Thoracic aorta (tissue), 2 donors: Measurements from ENCODE around the gene ZNF446. TPM values are rescaled to one million over a fixed set of nuclear protein-coding genes. Genes with fewer than 3 reads are reported as not detected.

ENCODE experiments used
- ATAC-seq: fragments of 150-250 bp; one replicate; pipeline ENCODE4 v1.8.0; 2017; ENCODE audit warnings: low read depth; ENCODE audit not compliant: insufficient number of reproducible peaks, low FRiP score
- DNase-seq: peaks from one replicate; pipeline ENCODE4 v3.0.0-alpha.2; 2020; ENCODE audit warnings: low spot score
- H3K27ac ChIP-seq, 2 donors: fragments of 200-600 bp; sonication (generic); 1 replicate in 1 of 2; 2 replicates in 1 of 2; pipeline ENCODE4 v1.5.1; 2016; ENCODE audit warnings: mild to moderate bottlenecking in 2 of 2, moderate library complexity in 2 of 2
- H3K27me3 ChIP-seq: fragments of 200-600 bp; sonication (generic); replicated peaks from 2 replicates; pipeline ENCODE4 v1.6.0; 2016; ENCODE audit warnings: mild to moderate bottlenecking; ENCODE audit not compliant: insufficient read depth
- H3K36me3 ChIP-seq: fragments of 200-600 bp; sonication (generic); one replicate; pipeline ENCODE4 v1.5.1; 2016
- H3K4me1 ChIP-seq, 2 donors: fragments of 200-600 bp; sonication (generic); 1 replicate in 1 of 2; 2 replicates in 1 of 2; pipeline versions ENCODE4 v1.5.1 to v1.6.0; 2016; ENCODE audit warnings: low read depth in 2 of 2, mild to moderate bottlenecking in 1 of 2; ENCODE audit not compliant: control insufficient read depth in 1 of 2
- H3K4me3 ChIP-seq: fragments of 200-600 bp; sonication (generic); 2 replicates; pipeline ENCODE4 v1.5.1; 2016; ENCODE audit warnings: mild to moderate bottlenecking
- H3K9me3 ChIP-seq: fragments of 200-600 bp; sonication (generic); 2 replicates; pipeline ENCODE4 v1.5.1; 2016
- total RNA-seq, 2 donors: library from RNA; depleted of rRNA; stranded (reverse); fragments of >200 nt; gene quantifications; one replicate each; pipeline versions ENCODE4 v1.1.0 to v1.2.3, GENCODE V29; 2016
- TF ChIP-seq, protein P1 (sequence below): fragments of 200-600 bp; sonication (generic); IDR thresholded peaks from one replicate; pipeline ENCODE4 v1.5.1; 2019; ENCODE audit warnings: antibody characterized with exemption

ZNF446 gene
- total RNA-seq, 2 donors from 2014 or later = 17.8 to 23.7 TPM

DNA sequence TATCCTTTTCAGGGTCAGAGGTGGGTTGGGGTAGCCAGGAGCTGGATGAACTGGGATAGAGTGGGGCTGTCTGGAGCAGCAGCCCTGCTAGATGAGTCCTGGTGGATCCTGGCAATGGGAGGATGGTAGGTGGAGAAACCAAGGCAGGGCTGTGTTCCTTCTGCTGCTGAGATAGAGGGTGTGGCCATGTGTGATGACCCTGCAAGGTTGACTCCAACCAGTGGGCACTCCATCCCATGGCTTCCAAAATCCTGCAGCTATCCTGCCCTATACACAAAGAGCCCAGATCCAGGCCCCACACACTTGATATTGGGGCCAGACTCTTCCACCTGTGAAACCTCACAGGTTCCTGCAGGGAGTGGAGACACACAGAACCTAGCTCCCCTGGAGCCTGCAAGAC is 2.4 kb upstream of the ZNF446 start:
- peaks cover 26% of the 10 kb centered on the region for H3K36me3 ChIP-seq
- TF ChIP-seq, protein P1, sequence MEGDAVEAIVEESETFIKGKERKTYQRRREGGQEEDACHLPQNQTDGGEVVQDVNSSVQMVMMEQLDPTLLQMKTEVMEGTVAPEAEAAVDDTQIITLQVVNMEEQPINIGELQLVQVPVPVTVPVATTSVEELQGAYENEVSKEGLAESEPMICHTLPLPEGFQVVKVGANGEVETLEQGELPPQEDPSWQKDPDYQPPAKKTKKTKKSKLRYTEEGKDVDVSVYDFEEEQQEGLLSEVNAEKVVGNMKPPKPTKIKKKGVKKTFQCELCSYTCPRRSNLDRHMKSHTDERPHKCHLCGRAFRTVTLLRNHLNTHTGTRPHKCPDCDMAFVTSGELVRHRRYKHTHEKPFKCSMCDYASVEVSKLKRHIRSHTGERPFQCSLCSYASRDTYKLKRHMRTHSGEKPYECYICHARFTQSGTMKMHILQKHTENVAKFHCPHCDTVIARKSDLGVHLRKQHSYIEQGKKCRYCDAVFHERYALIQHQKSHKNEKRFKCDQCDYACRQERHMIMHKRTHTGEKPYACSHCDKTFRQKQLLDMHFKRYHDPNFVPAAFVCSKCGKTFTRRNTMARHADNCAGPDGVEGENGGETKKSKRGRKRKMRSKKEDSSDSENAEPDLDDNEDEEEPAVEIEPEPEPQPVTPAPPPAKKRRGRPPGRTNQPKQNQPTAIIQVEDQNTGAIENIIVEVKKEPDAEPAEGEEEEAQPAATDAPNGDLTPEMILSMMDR = no peak
- no peak for DNase-seq

DNA sequence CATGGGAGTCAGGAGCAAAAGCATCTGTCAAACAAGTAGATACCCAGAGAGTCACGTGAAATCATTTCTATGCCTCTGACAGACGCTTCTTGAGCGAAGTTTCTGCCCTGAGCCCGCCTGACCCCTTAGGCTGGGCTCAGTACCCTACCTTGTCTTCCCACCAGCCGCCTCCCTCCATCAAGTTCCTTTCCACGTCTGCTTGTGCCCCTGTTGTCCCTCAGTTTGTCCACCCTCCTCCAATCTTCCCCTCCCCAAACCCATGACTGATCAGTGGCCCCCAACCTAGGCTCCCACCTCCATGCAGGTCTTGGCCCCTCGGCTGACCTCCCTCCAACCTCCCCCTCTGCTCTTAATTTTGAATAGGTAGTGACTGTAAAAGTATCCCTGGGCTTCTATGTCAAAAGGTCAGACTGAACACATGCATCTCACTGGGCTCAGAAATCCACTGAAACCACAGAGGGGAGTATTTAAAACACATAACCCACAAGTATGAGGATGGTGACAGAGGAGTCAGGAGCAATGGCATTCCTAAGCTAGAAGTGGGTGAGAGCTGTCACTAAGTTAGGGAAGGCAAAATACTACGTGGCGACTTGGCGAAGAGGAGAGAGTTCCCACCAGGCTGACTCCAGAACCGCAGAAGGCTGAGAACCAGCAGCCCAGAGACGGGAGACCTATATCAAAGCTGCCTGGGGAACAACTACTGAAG is 1.7 kb upstream of the ZNF446 start:
- H3K27ac ChIP-seq = peak overlapping the region; percentile 92 to 96
- TF ChIP-seq, protein P1 = no peak

More for the DNA sequence above, 2.4 kb upstream of the ZNF446 start:
- peaks cover 2 to 22% of the 10 kb centered on the region in 2 donors for H3K4me1 ChIP-seq
- no peaks in the 10 kb centered on the region for H3K9me3 ChIP-seq
- H3K4me3 ChIP-seq = no peak overlapping the region
- no peak for ATAC-seq
- no peaks in the 10 kb centered on the region for H3K27me3 ChIP-seq
- no peak overlapping the region for H3K27ac ChIP-seq

DNA sequence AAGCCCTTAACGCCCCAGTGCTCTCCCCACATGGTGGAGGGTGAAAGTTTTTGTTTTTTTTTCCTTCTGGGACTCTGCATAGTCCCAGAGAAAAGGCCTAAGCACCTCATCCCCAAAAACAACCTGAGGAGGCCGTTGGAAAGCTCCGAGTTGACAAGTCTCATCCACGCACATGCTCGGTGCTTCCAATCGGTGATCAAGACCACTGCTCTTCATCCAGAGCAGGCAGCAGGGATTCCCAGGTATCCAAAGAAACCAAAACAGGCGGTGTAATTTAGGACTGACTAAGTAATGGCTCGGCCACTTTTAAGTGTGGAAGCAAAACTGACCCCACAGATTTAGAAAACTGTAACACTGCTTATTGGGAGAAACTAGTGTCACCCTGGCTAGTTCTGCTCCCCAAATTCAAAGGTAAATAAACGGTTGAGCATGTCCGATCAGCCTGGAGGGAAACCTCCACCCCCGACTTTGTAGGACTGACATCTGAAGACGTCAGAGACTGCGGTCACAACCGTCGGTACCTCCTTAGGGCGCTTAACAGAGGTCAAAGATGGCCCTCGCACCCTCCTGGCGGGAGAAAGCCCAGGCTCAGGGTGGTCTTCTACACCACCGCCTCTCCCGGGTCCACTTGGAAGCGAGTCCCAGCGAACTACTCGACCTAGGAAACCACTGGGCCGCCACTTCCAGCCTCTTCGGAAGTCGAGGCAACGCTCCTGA is 997 bp upstream of the ZNF446 start:
- DNase-seq (no peak), ATAC-seq (no peak)
- TF ChIP-seq, protein P1 = no peak
- Histone ChIP-seq H3K27ac (peak overlapping the region; percentile 92 to 96), H3K36me3 (peaks cover 26% of the 10 kb centered on the region), H3K27me3 (no peaks in the 10 kb centered on the region), H3K4me1 (peaks cover 2 to 21% of the 10 kb centered on the region in 2 donors), H3K4me3 (peak overlapping the region; percentile 81), H3K9me3 (no peaks in the 10 kb centered on the region)

More for the DNA sequence above, 1.7 kb upstream of the ZNF446 start:
- H3K9me3 ChIP-seq = no peaks in the 10 kb centered on the region
- H3K27me3 ChIP-seq = no peaks in the 10 kb centered on the region
- H3K36me3 ChIP-seq = peaks cover 25% of the 10 kb centered on the region
- ATAC-seq = no peak
- H3K4me3 ChIP-seq = no peak overlapping the region
- no peak for DNase-seq
- peaks cover 2 to 21% of the 10 kb centered on the region in 2 donors for H3K4me1 ChIP-seq

DNA sequence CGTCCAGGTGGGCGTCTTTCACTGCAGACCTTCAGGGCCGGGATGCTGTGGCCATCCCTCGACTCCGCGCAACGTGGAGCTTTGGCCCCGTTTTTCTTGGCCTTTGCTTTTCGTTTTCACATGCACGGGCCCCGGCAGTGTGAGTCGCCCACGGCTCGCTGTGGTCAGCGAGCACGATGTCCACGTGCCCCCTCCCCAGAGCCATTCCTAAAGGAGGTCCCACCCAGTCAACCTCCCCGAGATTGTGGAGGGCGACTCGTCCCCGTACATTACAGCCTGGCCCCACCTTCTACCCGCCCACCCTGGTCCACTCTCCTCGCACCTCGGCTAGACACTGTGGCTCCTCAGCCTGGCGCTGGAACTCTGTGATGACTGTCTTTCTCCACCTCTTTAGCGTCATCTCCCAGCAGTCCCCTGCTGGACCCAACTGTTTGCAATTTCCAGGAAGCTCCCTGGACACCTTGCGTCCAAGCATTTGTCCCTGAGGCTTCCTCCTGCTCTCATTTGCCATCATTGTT is 405 bp downstream of the ZNF446 start:
- Histone ChIP-seq H3K4me1 (peaks cover 2 to 21% of the 10 kb centered on the region in 2 donors), H3K4me3 (peak overlapping the region; percentile 81), H3K27me3 (no peaks in the 10 kb centered on the region), H3K27ac (peak overlapping the region; percentile 92 to 96), H3K36me3 (peaks cover 34% of the 10 kb centered on the region), H3K9me3 (no peaks in the 10 kb centered on the region)
- DNase-seq (peak; percentile 36), ATAC-seq (peak; percentile 34)
- TF ChIP-seq, protein P1 = no peak

DNA sequence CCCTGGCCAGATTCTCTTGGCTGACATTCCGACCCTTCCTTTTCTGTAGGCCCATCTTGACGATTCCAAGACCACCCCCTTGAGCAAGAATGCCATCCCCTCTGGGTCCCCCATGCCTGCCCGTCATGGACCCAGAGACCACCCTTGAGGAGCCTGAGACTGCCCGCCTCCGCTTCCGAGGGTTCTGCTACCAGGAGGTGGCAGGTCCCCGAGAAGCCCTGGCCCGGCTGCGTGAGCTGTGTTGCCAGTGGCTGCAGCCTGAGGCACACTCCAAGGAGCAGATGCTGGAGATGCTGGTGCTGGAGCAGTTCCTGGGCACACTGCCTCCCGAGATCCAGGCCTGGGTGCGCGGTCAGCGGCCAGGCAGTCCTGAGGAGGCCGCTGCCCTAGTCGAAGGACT is 978 bp downstream of the ZNF446 start:
- TF ChIP-seq, protein P1 = no peak
- ATAC-seq (no peak), DNase-seq (no peak)
- Histone ChIP-seq H3K36me3 (peaks cover 29% of the 10 kb centered on the region), H3K4me3 (peak overlapping the region; percentile 81), H3K4me1 (peaks cover 2 to 21% of the 10 kb centered on the region in 2 donors), H3K9me3 (no peaks in the 10 kb centered on the region), H3K27me3 (no peaks in the 10 kb centered on the region), H3K27ac (peak overlapping the region; percentile 92 to 96)
